ENCODE data around the gene GNAI2.
"Not testable (repeated sequence)": the region's sequence is repeated elsewhere in the genome, so short reads cannot be mapped to it uniquely, and the experiment has no call there.

GNAI2 gene

DNA sequence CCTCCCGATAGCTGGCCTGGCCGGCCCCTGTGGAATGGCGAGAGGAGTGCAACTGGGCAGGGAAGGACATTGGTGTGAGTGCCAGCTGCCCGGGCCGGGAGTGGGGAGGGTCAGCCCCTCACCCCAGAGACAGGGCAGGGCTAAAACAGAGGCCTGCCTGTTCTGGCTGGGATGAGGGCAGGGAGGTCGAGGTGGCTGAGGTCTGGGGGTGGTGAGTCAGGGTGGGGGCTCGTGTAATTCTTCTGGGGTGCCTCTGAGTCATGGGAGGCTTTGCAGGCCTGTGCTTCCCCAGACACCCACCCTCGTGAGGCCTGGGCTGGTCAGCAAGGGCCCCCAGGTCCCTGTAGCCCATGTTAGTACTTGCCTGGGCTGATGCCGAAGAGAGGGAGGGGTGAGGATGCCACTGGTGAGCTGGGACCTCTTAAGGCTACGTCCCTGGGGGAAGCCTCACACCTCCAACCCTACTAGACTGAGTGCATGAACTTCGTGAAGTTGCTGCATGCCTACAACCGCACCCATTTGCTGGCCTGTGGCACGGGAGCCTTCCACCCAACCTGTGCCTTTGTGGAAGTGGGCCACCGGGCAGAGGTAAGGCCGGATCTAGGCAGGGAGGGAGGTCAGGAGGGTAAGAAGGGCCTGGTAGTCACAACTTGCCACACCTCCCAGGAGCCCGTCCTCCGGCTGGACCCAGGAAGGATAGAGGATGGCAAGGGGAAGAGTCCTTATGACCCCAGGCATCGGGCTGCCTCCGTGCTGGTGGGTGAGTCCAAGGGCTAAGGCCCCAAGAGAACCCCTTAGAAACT is 34.6 kb downstream of the GNAI2 start:
- no peak for TF ChIP-seq CTCF (conservative IDR thresholded peaks at IDR 0.05; ENCODE audit: low read length)
- TF ChIP-seq EZH2phosphoT487 (IDR thresholded peaks at IDR 0.05; ENCODE audit: borderline replicate concordance) = no peak
- H3K9me3 ChIP-seq (ENCODE audit: insufficient read depth, low read depth, low read length) = no peaks in the 10 kb centered on the region
- H3K9me2 ChIP-seq (replicated peaks; ENCODE audit: low read depth, low read length) = no peaks in the 10 kb centered on the region
- H3K79me2 ChIP-seq (ENCODE audit: insufficient read depth, low read length) = no peaks in the 10 kb centered on the region
- no peak overlapping the region for H3K9ac ChIP-seq (ENCODE audit: low read depth, low read length, poor library complexity, severe bottlenecking)
- H3K4me2 ChIP-seq (ENCODE audit: low read depth, low read length, poor library complexity, severe bottlenecking) = no peak overlapping the region
- no peak overlapping the region for H2AFZ ChIP-seq (ENCODE audit: low read length)
- no peaks in the 10 kb centered on the region for H3K4me1 ChIP-seq (ENCODE audit: insufficient read depth, low read length, poor library complexity, severe bottlenecking)
- H3K36me3 ChIP-seq (ENCODE audit: insufficient read depth, low read length) = no peaks in the 10 kb centered on the region
- H3F3A ChIP-seq (ENCODE audit: low read depth) = no peaks in the 10 kb centered on the region
- H3K4me3 ChIP-seq (ENCODE audit: low read length, poor library complexity, severe bottlenecking) = no peak overlapping the region
- H3K27me3 ChIP-seq (ENCODE audit: insufficient read depth, low read length, poor library complexity, severe bottlenecking) = no peaks in the 10 kb centered on the region
- no peaks in the 10 kb centered on the region for H4K20me1 ChIP-seq (ENCODE audit: insufficient read depth, low read length, poor library complexity, severe bottlenecking)

- Histone ChIP-seq H3K36me3 (ENCODE audit: insufficient read depth, low read length) (no peaks in the 10 kb centered on the region), H4K20me1 (ENCODE audit: insufficient read depth, low read length, poor library complexity, severe bottlenecking) (no peaks in the 10 kb centered on the region), H2AFZ (ENCODE audit: low read length) (no peak overlapping the region), H3K9me3 (ENCODE audit: insufficient read depth, low read depth, low read length) (no peaks in the 10 kb centered on the region), H3K9ac (ENCODE audit: low read depth, low read length, poor library complexity, severe bottlenecking) (no peak overlapping the region), H3K27me3 (ENCODE audit: insufficient read depth, low read length, poor library complexity, severe bottlenecking) (no peaks in the 10 kb centered on the region), H3K4me3 (ENCODE audit: low read length, poor library complexity, severe bottlenecking) (no peak overlapping the region), H3K9me2 (replicated peaks; ENCODE audit: low read depth, low read length) (no peaks in the 10 kb centered on the region), H3K79me2 (ENCODE audit: insufficient read depth, low read length) (no peaks in the 10 kb centered on the region), H3K4me1 (ENCODE audit: insufficient read depth, low read length, poor library complexity, severe bottlenecking) (no peaks in the 10 kb centered on the region), H3F3A (ENCODE audit: low read depth) (no peaks in the 10 kb centered on the region), H3K4me2 (ENCODE audit: low read depth, low read length, poor library complexity, severe bottlenecking) (no peak overlapping the region)
- TF ChIP-seq CTCF (conservative IDR thresholded peaks at IDR 0.05; ENCODE audit: low read length) (no peak), EZH2phosphoT487 (IDR thresholded peaks at IDR 0.05; ENCODE audit: borderline replicate concordance) (no peak)
Measured at GRCh38 chr3:50271314-50271936, 35.4 kb downstream of the GNAI2 start.

GRCh38 chr3:50272538-50272910 is 36.5 kb downstream of the GNAI2 start:
- H4K20me1 ChIP-seq (ENCODE audit: insufficient read depth, low read length, poor library complexity, severe bottlenecking); H3K4me1 ChIP-seq (ENCODE audit: insufficient read depth, low read length, poor library complexity, severe bottlenecking); H3K9ac ChIP-seq (ENCODE audit: low read depth, low read length, poor library complexity, severe bottlenecking); H3K27me3 ChIP-seq (ENCODE audit: insufficient read depth, low read length, poor library complexity, severe bottlenecking); H3F3A ChIP-seq (ENCODE audit: low read depth); H3K9me3 ChIP-seq (ENCODE audit: insufficient read depth, low read depth, low read length); H2AFZ ChIP-seq (ENCODE audit: low read length); H3K4me3 ChIP-seq (ENCODE audit: low read length, poor library complexity, severe bottlenecking); H3K9me2 ChIP-seq (replicated peaks; ENCODE audit: low read depth, low read length); H3K79me2 ChIP-seq (ENCODE audit: insufficient read depth, low read length); H3K36me3 ChIP-seq (ENCODE audit: insufficient read depth, low read length); H3K4me2 ChIP-seq (ENCODE audit: low read depth, low read length, poor library complexity, severe bottlenecking): not testable (repeated sequence)
